Esophagus mucosa (tissue), 1 donor: ENCODE results near the gene IRF4. TPM values are rescaled to one million over a fixed set of nuclear protein-coding genes. Genes with fewer than 3 reads are reported as not detected.

Experiments
- ATAC-seq: fragments of 200-7000 bp; cut with Tn5 transposase; one replicate; pipeline ENCODE4 v1.9.1; 2020
- total RNA-seq: library from RNA; stranded (reverse); gene quantifications from one replicate; pipeline ENCODE4 v1.2.4, GENCODE V29; 2023
- donor health status: DM: yes; HTN: yes; CAD: no.

Gene IRF4
- total RNA-seq, 1 donor from 2014 or later: 1.1 TPM

- no peak for ATAC-seq
Measured at GRCh38 chr6:444653-445275, 53.2 kb downstream of the IRF4 start.

- no peak for ATAC-seq
Measured at GRCh38 chr6:445571-446417, 54.2 kb downstream of the IRF4 start.

- peak; percentile 25 for ATAC-seq
Measured at GRCh38 chr6:446418-447366, 55.1 kb downstream of the IRF4 start.

- no peak for ATAC-seq
Measured at GRCh38 chr6:447381-448165, 56.0 kb downstream of the IRF4 start.

- ATAC-seq: no peak
Measured at GRCh38 chr6:448296-449056, 56.9 kb downstream of the IRF4 start.

- no peak for ATAC-seq
Measured at GRCh38 chr6:449057-449430, 57.5 kb downstream of the IRF4 start.

- no peak for ATAC-seq
Measured at GRCh38 chr6:449486-450419, 58.2 kb downstream of the IRF4 start.

GRCh38 chr6:451336-451735, 59.8 kb downstream of the IRF4 start:
- ATAC-seq: no peak

GRCh38 chr6:451847-452246, 60.3 kb downstream of the IRF4 start:
- no peak for ATAC-seq

- ATAC-seq: no peak
Measured at GRCh38 chr6:452301-453067, 60.9 kb downstream of the IRF4 start.

GRCh38 chr6:453152-453551, 61.6 kb downstream of the IRF4 start:
- peak; percentile 31 for ATAC-seq

GRCh38 chr6:454148-454991, 62.8 kb downstream of the IRF4 start:
- ATAC-seq: no peak

GRCh38 chr6:455006-455585, 63.5 kb downstream of the IRF4 start:
- no peak for ATAC-seq

GRCh38 chr6:455835-456234, 64.3 kb downstream of the IRF4 start:
- ATAC-seq: no peak

GRCh38 chr6:456358-456867, 64.9 kb downstream of the IRF4 start:
- ATAC-seq: no peak

GRCh38 chr6:456887-457286, 65.3 kb downstream of the IRF4 start:
- ATAC-seq: no peak
